DOHH2 (cell line): Measurements from ENCODE around the gene PROS1.

Experiments used
- EZH2phosphoT487 ChIP-seq: fragments of 200-600 bp; sonication (generic); IDR thresholded peaks from 2 replicates; pipeline ENCODE4 v1.6.1; 2017; ENCODE audit warnings: borderline replicate concordance, mild to moderate bottlenecking, antibody characterized with exemption, low read length, moderate library complexity, mixed read lengths
- TF ChIP-seq, protein P1 (sequence below): fragments of 200-600 bp; sonication (generic); IDR thresholded peaks from one replicate; pipeline ENCODE4 v1.5.1; 2014; ENCODE audit warnings: antibody characterized with exemption, mild to moderate bottlenecking, low read depth, low read length; ENCODE audit not compliant: poor library complexity, severe bottlenecking

DNA sequence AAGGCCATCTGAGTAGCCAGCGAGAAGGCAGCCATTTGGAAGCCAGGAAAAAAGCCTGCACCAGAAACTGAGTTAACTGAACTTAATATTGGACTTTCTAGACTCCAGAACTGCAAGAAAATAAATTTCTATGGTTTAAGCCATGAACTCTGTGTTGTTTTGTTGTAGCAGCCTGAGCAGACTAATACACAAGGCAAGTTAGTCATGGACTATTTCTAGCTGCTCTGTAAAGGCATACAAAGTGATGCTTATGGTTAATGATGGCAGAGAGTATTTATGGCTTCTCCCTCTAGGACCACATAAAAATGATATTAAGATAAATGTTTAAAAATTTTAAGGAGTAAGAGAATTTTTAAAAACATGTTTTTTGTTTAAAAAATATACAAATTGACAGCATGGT is 37.1 kb downstream of the PROS1 start:
- no peak for TF ChIP-seq EZH2phosphoT487
- TF ChIP-seq, protein P1, sequence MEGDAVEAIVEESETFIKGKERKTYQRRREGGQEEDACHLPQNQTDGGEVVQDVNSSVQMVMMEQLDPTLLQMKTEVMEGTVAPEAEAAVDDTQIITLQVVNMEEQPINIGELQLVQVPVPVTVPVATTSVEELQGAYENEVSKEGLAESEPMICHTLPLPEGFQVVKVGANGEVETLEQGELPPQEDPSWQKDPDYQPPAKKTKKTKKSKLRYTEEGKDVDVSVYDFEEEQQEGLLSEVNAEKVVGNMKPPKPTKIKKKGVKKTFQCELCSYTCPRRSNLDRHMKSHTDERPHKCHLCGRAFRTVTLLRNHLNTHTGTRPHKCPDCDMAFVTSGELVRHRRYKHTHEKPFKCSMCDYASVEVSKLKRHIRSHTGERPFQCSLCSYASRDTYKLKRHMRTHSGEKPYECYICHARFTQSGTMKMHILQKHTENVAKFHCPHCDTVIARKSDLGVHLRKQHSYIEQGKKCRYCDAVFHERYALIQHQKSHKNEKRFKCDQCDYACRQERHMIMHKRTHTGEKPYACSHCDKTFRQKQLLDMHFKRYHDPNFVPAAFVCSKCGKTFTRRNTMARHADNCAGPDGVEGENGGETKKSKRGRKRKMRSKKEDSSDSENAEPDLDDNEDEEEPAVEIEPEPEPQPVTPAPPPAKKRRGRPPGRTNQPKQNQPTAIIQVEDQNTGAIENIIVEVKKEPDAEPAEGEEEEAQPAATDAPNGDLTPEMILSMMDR = no peak
